ENCODE results near the gene CFAP161.

DNA sequence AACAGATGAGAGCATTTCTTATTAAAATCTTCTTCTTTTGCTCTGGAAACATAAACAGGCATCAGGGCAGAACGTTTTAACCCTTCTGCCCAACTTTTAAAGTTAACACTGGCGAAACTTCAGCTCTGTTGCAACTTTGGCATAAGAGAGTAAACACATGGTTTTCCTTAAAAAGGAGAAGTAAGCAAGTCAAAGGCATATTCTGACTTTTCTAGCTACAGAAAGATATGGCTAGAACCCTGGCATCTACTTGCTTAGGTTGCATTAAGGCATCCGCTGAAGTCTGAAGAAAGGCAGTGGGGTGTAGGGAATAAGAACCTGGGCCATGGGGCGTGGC lies 49.3 kb downstream of the CFAP161 start:
- TF ChIP-seq, protein P1, sequence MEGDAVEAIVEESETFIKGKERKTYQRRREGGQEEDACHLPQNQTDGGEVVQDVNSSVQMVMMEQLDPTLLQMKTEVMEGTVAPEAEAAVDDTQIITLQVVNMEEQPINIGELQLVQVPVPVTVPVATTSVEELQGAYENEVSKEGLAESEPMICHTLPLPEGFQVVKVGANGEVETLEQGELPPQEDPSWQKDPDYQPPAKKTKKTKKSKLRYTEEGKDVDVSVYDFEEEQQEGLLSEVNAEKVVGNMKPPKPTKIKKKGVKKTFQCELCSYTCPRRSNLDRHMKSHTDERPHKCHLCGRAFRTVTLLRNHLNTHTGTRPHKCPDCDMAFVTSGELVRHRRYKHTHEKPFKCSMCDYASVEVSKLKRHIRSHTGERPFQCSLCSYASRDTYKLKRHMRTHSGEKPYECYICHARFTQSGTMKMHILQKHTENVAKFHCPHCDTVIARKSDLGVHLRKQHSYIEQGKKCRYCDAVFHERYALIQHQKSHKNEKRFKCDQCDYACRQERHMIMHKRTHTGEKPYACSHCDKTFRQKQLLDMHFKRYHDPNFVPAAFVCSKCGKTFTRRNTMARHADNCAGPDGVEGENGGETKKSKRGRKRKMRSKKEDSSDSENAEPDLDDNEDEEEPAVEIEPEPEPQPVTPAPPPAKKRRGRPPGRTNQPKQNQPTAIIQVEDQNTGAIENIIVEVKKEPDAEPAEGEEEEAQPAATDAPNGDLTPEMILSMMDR (IDR thresholded peaks at IDR 0.05; ENCODE audit: low read length): no peak
- no peak for TF ChIP-seq EZH2 (IDR thresholded peaks at IDR 0.05; ENCODE audit: borderline replicate concordance, low read length)

All from OCI-LY1 (cell line).